HepG2 (cell line): Measurements from ENCODE around the gene PTPRF. TPM values are rescaled to one million over a fixed set of nuclear protein-coding genes. Genes with fewer than 3 reads are reported as not detected.

Experiments
- ATM ChIP-seq: fragments of 450-650 bp; IDR thresholded peaks from 2 replicates; pipeline ENCODE4 v1.7.1; 2017; ENCODE audit warnings: mild to moderate bottlenecking, borderline replicate concordance
- BRD4 ChIP-seq: sonication (generic); formaldehyde crosslinking; IDR thresholded peaks from 2 replicates; pipeline ENCODE4 v1.4.0; 2020; ENCODE audit warnings: missing genetic modification reagents
- CEBPG ChIP-seq: IDR thresholded peaks from 2 replicates; pipeline ENCODE4 v1.6.1; 2016
- E2F5 ChIP-seq: sonication (generic); formaldehyde crosslinking; conservative IDR thresholded peaks from 2 replicates; pipeline ENCODE4 v1.4.0; 2020; ENCODE audit warnings: missing genetic modification reagents
- EP300 ChIP-seq, 3 experiments: sonication (generic) in 1 of 3; formaldehyde crosslinking in 1 of 3; IDR thresholded peaks; 2 replicates each; pipeline versions ENCODE4 v1.5.1 to v1.6.1; 2011 to 2020; ENCODE audit warnings: low read depth in 2 of 3, low read length in 2 of 3, borderline replicate concordance in 1 of 3, improper control_type of control experiment in 1 of 3, mild to moderate bottlenecking in 1 of 3, missing genetic modification reagents in 1 of 3, moderate library complexity in 1 of 3
- GPN1 ChIP-seq: sonication (generic); formaldehyde crosslinking; IDR thresholded peaks from 2 replicates; pipeline ENCODE4 v1.5.1; 2020; ENCODE audit warnings: missing genetic modification reagents, borderline replicate concordance
- HDAC2 ChIP-seq: sonication (generic); formaldehyde crosslinking; IDR thresholded peaks from 2 replicates; pipeline ENCODE4 v1.4.0; 2020; ENCODE audit warnings: missing genetic modification reagents
- PBX2 ChIP-seq: IDR thresholded peaks from 2 replicates; pipeline ENCODE4 v1.6.1; 2016; ENCODE audit warnings: control low read depth
- SMAD3 ChIP-seq: sonication (generic); formaldehyde crosslinking; IDR thresholded peaks from 2 replicates; pipeline ENCODE4 v1.4.0; 2020; ENCODE audit warnings: missing genetic modification reagents
- SMYD3 ChIP-seq: sonication (generic); formaldehyde crosslinking; IDR thresholded peaks from 2 replicates; pipeline ENCODE4 v1.8.1; 2023; ENCODE audit warnings: mild to moderate bottlenecking, missing genetic modification reagents
- U2AF2 ChIP-seq: fragments of 200-400 bp; formaldehyde crosslinking; IDR thresholded peaks from 2 replicates; pipeline ENCODE4 v1.6.1; 2017; ENCODE audit warnings: low read depth, mild to moderate bottlenecking, low read length
- ZBTB3 ChIP-seq: sonication (generic); formaldehyde crosslinking; IDR thresholded peaks from 2 replicates; pipeline ENCODE4 v1.4.0; 2020; ENCODE audit warnings: low read depth, mild to moderate bottlenecking, moderate library complexity, missing genetic modification reagents, borderline replicate concordance
- ZBTB43 ChIP-seq: sonication (generic); formaldehyde crosslinking; conservative IDR thresholded peaks from 2 replicates; pipeline ENCODE4 v1.4.0; 2020; ENCODE audit warnings: missing genetic modification reagents
- ZNF20 ChIP-seq: sonication (generic); formaldehyde crosslinking; IDR thresholded peaks from 2 replicates; pipeline ENCODE4 v1.4.0; 2020; ENCODE audit warnings: mild to moderate bottlenecking, moderate library complexity, missing genetic modification reagents
- ZNF720 ChIP-seq: sonication (generic); formaldehyde crosslinking; IDR thresholded peaks from 2 replicates; pipeline ENCODE4 v1.4.0; 2020; ENCODE audit warnings: missing genetic modification reagents
- ZNF777 ChIP-seq: sonication (generic); formaldehyde crosslinking; IDR thresholded peaks from 2 replicates; pipeline ENCODE4 v1.4.0; 2020; ENCODE audit warnings: missing genetic modification reagents
- polyA plus RNA-seq, 8 experiments: library from polyadenylated mRNA; depleted of rRNA in 3 of 8; stranded (reverse) in 7 of 8; unstranded in 1 of 8; fragments of >200 nt; fragmentation: Illumina TruSeq in 4 of 8; extraction: Trizol in 4 of 8; gene quantifications; 2 replicates each; pipeline versions ENCODE4 v1.2.1 to v1.2.3, GENCODE V29; 2011 to 2016; ENCODE audit warnings: low read depth in 4 of 8, missing spikeins in 1 of 8, mixed read lengths in 1 of 8; ENCODE audit not compliant: insufficient read depth in 1 of 8
- total RNA-seq, 5 experiments: library from RNA; depleted of rRNA; stranded (reverse); fragments of >200 nt; fragmentation: Illumina TruSeq; extraction: Trizol; gene quantifications; 2 replicates each; pipeline ENCODE4 v1.2.3, GENCODE V29; 2016; ENCODE audit warnings: low read depth in 1 of 5
- TF ChIP-seq, protein P1 (sequence below), 2 experiments: fragments of 450-650 bp in 1 of 2; sonication (generic) in 1 of 2; formaldehyde crosslinking in 1 of 2; IDR thresholded peaks; 2 replicates each; pipeline versions ENCODE4 v1.6.1 to v1.8.0; 2016 to 2022; ENCODE audit warnings: antibody characterized with exemption in 1 of 2, mild to moderate bottlenecking in 1 of 2, missing genetic modification reagents in 1 of 2

Gene PTPRF
- total and polyA plus RNA-seq, 2 of the 13 experiments (the other 11 are each of a cell fraction or from before 2014, with no cell fraction given): 55.9 to 167 TPM

- TF ChIP-seq, protein P1, sequence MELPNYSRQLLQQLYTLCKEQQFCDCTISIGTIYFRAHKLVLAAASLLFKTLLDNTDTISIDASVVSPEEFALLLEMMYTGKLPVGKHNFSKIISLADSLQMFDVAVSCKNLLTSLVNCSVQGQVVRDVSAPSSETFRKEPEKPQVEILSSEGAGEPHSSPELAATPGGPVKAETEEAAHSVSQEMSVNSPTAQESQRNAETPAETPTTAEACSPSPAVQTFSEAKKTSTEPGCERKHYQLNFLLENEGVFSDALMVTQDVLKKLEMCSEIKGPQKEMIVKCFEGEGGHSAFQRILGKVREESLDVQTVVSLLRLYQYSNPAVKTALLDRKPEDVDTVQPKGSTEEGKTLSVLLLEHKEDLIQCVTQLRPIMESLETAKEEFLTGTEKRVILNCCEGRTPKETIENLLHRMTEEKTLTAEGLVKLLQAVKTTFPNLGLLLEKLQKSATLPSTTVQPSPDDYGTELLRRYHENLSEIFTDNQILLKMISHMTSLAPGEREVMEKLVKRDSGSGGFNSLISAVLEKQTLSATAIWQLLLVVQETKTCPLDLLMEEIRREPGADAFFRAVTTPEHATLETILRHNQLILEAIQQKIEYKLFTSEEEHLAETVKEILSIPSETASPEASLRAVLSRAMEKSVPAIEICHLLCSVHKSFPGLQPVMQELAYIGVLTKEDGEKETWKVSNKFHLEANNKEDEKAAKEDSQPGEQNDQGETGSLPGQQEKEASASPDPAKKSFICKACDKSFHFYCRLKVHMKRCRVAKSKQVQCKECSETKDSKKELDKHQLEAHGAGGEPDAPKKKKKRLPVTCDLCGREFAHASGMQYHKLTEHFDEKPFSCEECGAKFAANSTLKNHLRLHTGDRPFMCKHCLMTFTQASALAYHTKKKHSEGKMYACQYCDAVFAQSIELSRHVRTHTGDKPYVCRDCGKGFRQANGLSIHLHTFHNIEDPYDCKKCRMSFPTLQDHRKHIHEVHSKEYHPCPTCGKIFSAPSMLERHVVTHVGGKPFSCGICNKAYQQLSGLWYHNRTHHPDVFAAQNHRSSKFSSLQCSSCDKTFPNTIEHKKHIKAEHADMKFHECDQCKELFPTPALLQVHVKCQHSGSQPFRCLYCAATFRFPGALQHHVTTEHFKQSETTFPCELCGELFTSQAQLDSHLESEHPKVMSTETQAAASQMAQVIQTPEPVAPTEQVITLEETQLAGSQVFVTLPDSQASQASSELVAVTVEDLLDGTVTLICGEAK (IDR thresholded peaks at IDR 0.05): no peak
- TF ChIP-seq, protein P1 (CRISPR knock-in tag; IDR thresholded peaks at IDR 0.05): no peak
- TF ChIP-seq ATM (no peak), PBX2 (CRISPR knock-in tag) (no peak), HDAC2 (CRISPR knock-in tag) (0 out of 2 replicates have a peak, but pooled peaks have one; percentile 23), SMYD3 (CRISPR knock-in tag) (no peak), GPN1 (no peak), ZBTB3 (no peak), E2F5 (CRISPR knock-in tag) (no peak), SMAD3 (CRISPR knock-in tag) (no peak), ZNF20 (CRISPR knock-in tag) (no peak), ZNF777 (CRISPR knock-in tag) (no peak), ZNF720 (CRISPR knock-in tag) (no peak), U2AF2 (no peak), ZBTB43 (CRISPR knock-in tag) (no peak), EP300 (IDR thresholded peaks at IDR 0.05; ENCODE audit: low read depth in 2 of 2, low read length in 2 of 2) (peak; percentile 12 to 56; a peak in 1 of 4 replicates), EP300 (CRISPR knock-in tag; IDR thresholded peaks at IDR 0.05; ENCODE audit: borderline replicate concordance) (no peak), BRD4 (CRISPR knock-in tag) (no peak), CEBPG (CRISPR knock-in tag) (peak; percentile 64)
These were observed 36.8 kb upstream of the PTPRF start (continued) for GRCh38 chr1:43493661-43494450.
